Measurements from ENCODE around the gene PTPRT. TPM values are rescaled to one million over a fixed set of nuclear protein-coding genes. Genes with fewer than 3 reads are reported as not detected.

The PTPRT gene
- polyA plus RNA-seq, 4 donors = 0.07 to 0.58 (median 0.27) TPM; not detected in 1

DNA sequence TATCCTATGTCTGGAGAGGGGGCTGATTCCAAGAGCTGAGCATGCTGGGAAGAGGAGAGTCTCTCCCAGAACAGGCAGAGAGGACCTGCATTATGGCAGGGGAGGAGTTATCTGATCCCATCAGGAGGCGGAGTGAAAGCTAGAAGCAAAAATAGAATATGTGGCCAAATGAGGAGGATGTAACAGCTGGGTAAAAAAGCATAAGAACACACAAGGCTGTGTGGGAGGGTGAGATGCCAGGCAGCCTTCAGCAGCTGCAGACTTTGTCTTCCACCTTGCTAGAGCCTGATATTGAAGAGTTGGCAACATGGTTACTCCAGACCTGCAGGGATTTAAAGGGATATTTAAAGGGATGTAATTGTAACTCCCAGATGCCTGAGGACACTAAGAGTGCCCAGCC lies 167.1 kb downstream of the PTPRT start:
- Histone ChIP-seq H3K27ac (ENCODE audit: low read depth in 1 of 3, low read length in 2 of 3) (no peak overlapping the region), H3K4me1 (ENCODE audit: control insufficient read depth in 3 of 3, insufficient read depth in 2 of 3, low read depth in 1 of 3, low read length in 2 of 3) (no peaks in the 10 kb centered on the region), H3K9me3 (ENCODE audit: control insufficient read depth in 2 of 2, insufficient read depth in 1 of 2, low read depth in 1 of 2, low read length in 1 of 2) (no peaks in the 10 kb centered on the region), H3K36me3 (ENCODE audit: control insufficient read depth in 3 of 3, insufficient read depth in 2 of 3, low read depth in 1 of 3, low read length in 3 of 3) (no peaks in the 10 kb centered on the region), H3K27me3 (ENCODE audit: control insufficient read depth in 3 of 3, insufficient read depth in 3 of 3, low read length in 3 of 3) (no peaks in the 10 kb centered on the region), H3K4me3 (ENCODE audit: low read depth in 1 of 3, low read length in 3 of 3) (no peak overlapping the region)
- DNase-seq (no peak), FAIRE-seq (no peak)
- WGBS, 3 donors = 43 to 85% (median 64%) methylated on average over 1 of the region's 1 CpG

DNA sequence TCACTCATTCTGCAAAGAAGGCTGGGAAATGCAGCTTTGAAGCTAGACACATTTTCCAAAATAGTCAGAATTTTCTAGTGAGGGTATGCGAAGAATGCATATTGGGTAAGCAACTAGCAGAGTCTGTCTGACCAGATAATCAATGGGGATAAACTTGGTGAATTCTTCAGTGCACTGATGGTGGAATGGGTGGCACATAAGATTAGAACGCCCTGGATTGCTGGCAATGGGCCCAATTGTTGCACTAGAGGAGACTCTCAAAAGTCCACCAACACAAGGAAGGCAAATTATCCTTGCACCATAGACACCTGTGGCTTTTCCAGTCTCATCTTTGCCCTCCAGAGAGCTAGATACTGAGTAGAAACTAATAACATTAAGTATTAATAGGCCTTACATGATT lies 167.6 kb downstream of the PTPRT start:
- Histone ChIP-seq H3K27me3 (ENCODE audit: control insufficient read depth in 3 of 3, insufficient read depth in 3 of 3, low read length in 3 of 3) (no peaks in the 10 kb centered on the region), H3K4me3 (ENCODE audit: low read depth in 1 of 3, low read length in 3 of 3) (no peak overlapping the region), H3K4me1 (ENCODE audit: control insufficient read depth in 3 of 3, insufficient read depth in 2 of 3, low read depth in 1 of 3, low read length in 2 of 3) (no peaks in the 10 kb centered on the region), H3K9me3 (ENCODE audit: control insufficient read depth in 2 of 2, insufficient read depth in 1 of 2, low read depth in 1 of 2, low read length in 1 of 2) (no peaks in the 10 kb centered on the region), H3K27ac (ENCODE audit: low read depth in 1 of 3, low read length in 2 of 3) (no peak overlapping the region), H3K36me3 (ENCODE audit: control insufficient read depth in 3 of 3, insufficient read depth in 2 of 3, low read depth in 1 of 3, low read length in 3 of 3) (no peaks in the 10 kb centered on the region)
- FAIRE-seq (no peak), DNase-seq (peak in 1 of 2 donors; percentile 1)
- 54 to 80% (median 68%) methylated on average over 2 of the region's 2 CpGs for WGBS, 3 donors

- 47 to 54% (median 51%) methylated on average over 13 of the region's 13 CpGs for WGBS, 3 donors
- Histone ChIP-seq H3K27me3 (ENCODE audit: control insufficient read depth in 3 of 3, insufficient read depth in 3 of 3, low read length in 3 of 3) (no peaks in the 10 kb centered on the region), H3K4me1 (ENCODE audit: control insufficient read depth in 3 of 3, insufficient read depth in 2 of 3, low read depth in 1 of 3, low read length in 2 of 3) (no peaks in the 10 kb centered on the region), H3K9me3 (ENCODE audit: control insufficient read depth in 2 of 2, insufficient read depth in 1 of 2, low read depth in 1 of 2, low read length in 1 of 2) (no peaks in the 10 kb centered on the region), H3K4me3 (ENCODE audit: low read depth in 1 of 3, low read length in 3 of 3) (no peak overlapping the region), H3K27ac (ENCODE audit: low read depth in 1 of 3, low read length in 2 of 3) (no peak overlapping the region), H3K36me3 (ENCODE audit: control insufficient read depth in 3 of 3, insufficient read depth in 2 of 3, low read depth in 1 of 3, low read length in 3 of 3) (no peaks in the 10 kb centered on the region)
- no peak for DNase-seq
- no peak for FAIRE-seq
Measured at GRCh38 chr20:43017241-43018030, 172.3 kb downstream of the PTPRT start.

GRCh38 chr20:43016257-43016656 lies 173.4 kb downstream of the PTPRT start:
- H3K4me3 ChIP-seq (ENCODE audit: low read depth in 1 of 3, low read length in 3 of 3) = no peak overlapping the region
- FAIRE-seq (no peak), DNase-seq (no peak)
- no peak overlapping the region for H3K27ac ChIP-seq (ENCODE audit: low read depth in 1 of 3, low read length in 2 of 3)
- WGBS, 3 donors = 58 to 72% (median 59%) methylated on average over 4 of the region's 4 CpGs
- H3K9me3 ChIP-seq (ENCODE audit: control insufficient read depth in 2 of 2, insufficient read depth in 1 of 2, low read depth in 1 of 2, low read length in 1 of 2) = no peaks in the 10 kb centered on the region
- H3K27me3 ChIP-seq (ENCODE audit: control insufficient read depth in 3 of 3, insufficient read depth in 3 of 3, low read length in 3 of 3) = no peaks in the 10 kb centered on the region
- no peaks in the 10 kb centered on the region for H3K36me3 ChIP-seq (ENCODE audit: control insufficient read depth in 3 of 3, insufficient read depth in 2 of 3, low read depth in 1 of 3, low read length in 3 of 3)
- no peaks in the 10 kb centered on the region for H3K4me1 ChIP-seq (ENCODE audit: control insufficient read depth in 3 of 3, insufficient read depth in 2 of 3, low read depth in 1 of 3, low read length in 2 of 3)

DNA sequence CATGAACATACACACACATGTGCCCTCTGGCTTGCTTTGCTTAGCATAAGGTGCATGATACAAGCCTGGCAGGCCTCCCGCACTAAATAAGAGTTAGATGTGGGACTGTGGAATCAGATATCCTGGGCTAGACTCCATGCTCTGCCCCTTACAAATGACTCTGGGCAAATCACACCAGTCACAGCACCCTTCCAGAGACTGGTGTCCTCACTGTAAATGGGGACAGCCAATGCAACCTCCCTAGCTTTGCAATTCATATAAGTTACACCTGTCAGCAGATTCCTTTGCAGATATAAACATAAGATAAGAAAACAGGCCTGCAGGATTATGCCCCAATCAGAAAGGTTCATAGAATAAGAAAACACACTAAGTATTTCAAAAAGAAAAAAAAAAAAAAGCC lies 174.1 kb downstream of the PTPRT start:
- Histone ChIP-seq H3K36me3 (ENCODE audit: control insufficient read depth in 3 of 3, insufficient read depth in 2 of 3, low read depth in 1 of 3, low read length in 3 of 3) (no peaks in the 10 kb centered on the region), H3K4me1 (ENCODE audit: control insufficient read depth in 3 of 3, insufficient read depth in 2 of 3, low read depth in 1 of 3, low read length in 2 of 3) (no peaks in the 10 kb centered on the region), H3K9me3 (ENCODE audit: control insufficient read depth in 2 of 2, insufficient read depth in 1 of 2, low read depth in 1 of 2, low read length in 1 of 2) (no peaks in the 10 kb centered on the region), H3K27ac (ENCODE audit: low read depth in 1 of 3, low read length in 2 of 3) (no peak overlapping the region), H3K27me3 (ENCODE audit: control insufficient read depth in 3 of 3, insufficient read depth in 3 of 3, low read length in 3 of 3) (no peaks in the 10 kb centered on the region), H3K4me3 (ENCODE audit: low read depth in 1 of 3, low read length in 3 of 3) (no peak overlapping the region)
- no peak for DNase-seq
- FAIRE-seq = no peak
- 87 to 95% (median 90%) methylated on average over 1 of the region's 1 CpG for WGBS, 3 donors

DNA sequence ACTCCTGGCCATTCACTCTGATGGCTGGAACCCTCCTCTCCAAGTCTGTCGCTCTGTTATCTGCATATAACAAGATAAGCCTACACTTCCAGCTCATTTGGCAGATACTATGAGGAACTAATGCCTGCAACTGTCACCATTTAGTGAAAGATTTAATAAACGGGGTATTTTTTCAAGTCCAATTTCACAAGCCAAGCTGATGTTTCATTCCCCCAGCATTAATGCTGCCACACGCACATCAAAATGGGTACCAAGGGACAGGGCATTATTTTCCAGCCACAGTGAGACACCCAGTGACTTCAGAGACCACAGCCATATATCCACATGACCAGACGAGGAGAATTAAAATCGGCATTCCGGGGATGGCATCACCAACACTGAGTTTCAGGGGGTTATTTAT lies 175.5 kb downstream of the PTPRT start:
- H3K4me1 ChIP-seq (ENCODE audit: control insufficient read depth in 3 of 3, insufficient read depth in 2 of 3, low read depth in 1 of 3, low read length in 2 of 3) = no peaks in the 10 kb centered on the region
- FAIRE-seq = no peak
- no peak for DNase-seq

DNA sequence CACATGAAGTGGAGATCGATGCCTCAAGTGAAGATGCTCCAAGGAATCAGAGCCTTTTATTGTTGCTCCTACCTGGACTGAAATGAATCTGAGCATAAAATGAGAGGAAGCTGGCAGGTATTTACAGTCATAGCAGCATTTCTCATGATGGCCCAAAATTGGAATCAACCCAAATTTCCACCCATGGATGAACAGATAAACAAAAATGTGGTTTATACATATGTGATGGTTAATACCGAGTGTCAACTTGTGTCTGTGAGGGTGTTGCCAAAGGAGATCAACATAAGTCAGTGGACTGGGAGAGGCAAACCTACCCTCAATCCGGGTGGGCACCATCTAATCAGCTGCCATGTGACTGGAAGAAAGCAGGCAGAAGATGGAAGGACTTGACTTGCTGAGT lies 178.2 kb downstream of the PTPRT start:
- DNase-seq (no peak), FAIRE-seq (no peak)
- 82 to 91% (median 89%) methylated on average over 3 of the region's 3 CpGs for WGBS, 3 donors
- no peaks in the 10 kb centered on the region for H3K27me3 ChIP-seq (ENCODE audit: control insufficient read depth in 3 of 3, insufficient read depth in 3 of 3, low read length in 3 of 3)
- H3K4me3 ChIP-seq (ENCODE audit: low read depth in 1 of 3, low read length in 3 of 3) = no peak overlapping the region
- H3K36me3 ChIP-seq (ENCODE audit: control insufficient read depth in 3 of 3, insufficient read depth in 2 of 3, low read depth in 1 of 3, low read length in 3 of 3) = no peaks in the 10 kb centered on the region
- no peaks in the 10 kb centered on the region for H3K4me1 ChIP-seq (ENCODE audit: control insufficient read depth in 3 of 3, insufficient read depth in 2 of 3, low read depth in 1 of 3, low read length in 2 of 3)
- no peaks in the 10 kb centered on the region for H3K9me3 ChIP-seq (ENCODE audit: control insufficient read depth in 2 of 2, insufficient read depth in 1 of 2, low read depth in 1 of 2, low read length in 1 of 2)
- H3K27ac ChIP-seq (ENCODE audit: low read depth in 1 of 3, low read length in 2 of 3) = no peak overlapping the region

More for the DNA sequence above, 175.5 kb downstream of the PTPRT start:
- H3K27me3 ChIP-seq (ENCODE audit: control insufficient read depth in 3 of 3, insufficient read depth in 3 of 3, low read length in 3 of 3) = no peaks in the 10 kb centered on the region
- H3K27ac ChIP-seq (ENCODE audit: low read depth in 1 of 3, low read length in 2 of 3) = no peak overlapping the region
- H3K9me3 ChIP-seq (ENCODE audit: control insufficient read depth in 2 of 2, insufficient read depth in 1 of 2, low read depth in 1 of 2, low read length in 1 of 2) = no peaks in the 10 kb centered on the region
- H3K4me3 ChIP-seq (ENCODE audit: low read depth in 1 of 3, low read length in 3 of 3) = no peak overlapping the region
- 73 to 81% (median 76%) methylated on average over 6 of the region's 6 CpGs for WGBS, 3 donors
- H3K36me3 ChIP-seq (ENCODE audit: control insufficient read depth in 3 of 3, insufficient read depth in 2 of 3, low read depth in 1 of 3, low read length in 3 of 3) = no peaks in the 10 kb centered on the region

DNA sequence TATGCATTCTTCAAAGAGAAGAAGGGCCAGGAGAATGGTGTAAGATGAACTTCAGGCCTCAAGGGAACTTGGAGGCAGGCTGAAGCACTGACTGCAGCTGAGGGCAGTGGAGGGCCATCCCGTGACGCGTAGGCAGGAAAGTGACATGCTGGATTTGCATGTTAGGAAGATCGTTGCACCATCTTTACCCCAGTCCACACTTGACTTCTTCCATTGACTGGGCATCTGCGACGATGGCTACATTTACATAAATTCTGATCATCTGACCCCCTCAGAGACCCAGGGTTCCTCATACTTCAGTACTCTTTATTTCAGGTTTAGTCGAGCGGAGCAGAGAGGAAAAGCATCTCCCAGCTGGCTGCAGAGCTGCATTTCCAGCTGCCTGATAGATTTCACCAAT lies 180.2 kb downstream of the PTPRT start:
- no peak overlapping the region for H3K4me3 ChIP-seq (ENCODE audit: low read depth in 1 of 3, low read length in 3 of 3)
- DNase-seq = no peak
- WGBS, 3 donors = 86 to 96% (median 94%) methylated on average over 8 of the region's 8 CpGs

GRCh38 chr20:43007525-43007924 lies 182.2 kb downstream of the PTPRT start:
- Histone ChIP-seq H3K36me3 (ENCODE audit: control insufficient read depth in 3 of 3, insufficient read depth in 2 of 3, low read depth in 1 of 3, low read length in 3 of 3) (no peaks in the 10 kb centered on the region), H3K4me3 (ENCODE audit: low read depth in 1 of 3, low read length in 3 of 3) (no peak overlapping the region), H3K4me1 (ENCODE audit: control insufficient read depth in 3 of 3, insufficient read depth in 2 of 3, low read depth in 1 of 3, low read length in 2 of 3) (no peaks in the 10 kb centered on the region), H3K27ac (ENCODE audit: low read depth in 1 of 3, low read length in 2 of 3) (no peak overlapping the region), H3K9me3 (ENCODE audit: control insufficient read depth in 2 of 2, insufficient read depth in 1 of 2, low read depth in 1 of 2, low read length in 1 of 2) (no peaks in the 10 kb centered on the region), H3K27me3 (ENCODE audit: control insufficient read depth in 3 of 3, insufficient read depth in 3 of 3, low read length in 3 of 3) (no peaks in the 10 kb centered on the region)
- FAIRE-seq = no peak
- 71 to 81% (median 80%) methylated on average over 5 of the region's 5 CpGs for WGBS, 3 donors
- no peak for DNase-seq

More for the DNA sequence above, 180.2 kb downstream of the PTPRT start:
- H3K27me3 ChIP-seq (ENCODE audit: control insufficient read depth in 3 of 3, insufficient read depth in 3 of 3, low read length in 3 of 3) = no peaks in the 10 kb centered on the region
- H3K36me3 ChIP-seq (ENCODE audit: control insufficient read depth in 3 of 3, insufficient read depth in 2 of 3, low read depth in 1 of 3, low read length in 3 of 3) = no peaks in the 10 kb centered on the region
- no peaks in the 10 kb centered on the region for H3K9me3 ChIP-seq (ENCODE audit: control insufficient read depth in 2 of 2, insufficient read depth in 1 of 2, low read depth in 1 of 2, low read length in 1 of 2)
- H3K27ac ChIP-seq (ENCODE audit: low read depth in 1 of 3, low read length in 2 of 3) = no peak overlapping the region
- no peak for FAIRE-seq
- no peaks in the 10 kb centered on the region for H3K4me1 ChIP-seq (ENCODE audit: control insufficient read depth in 3 of 3, insufficient read depth in 2 of 3, low read depth in 1 of 3, low read length in 2 of 3)
